Esophagus squamous epithelium (tissue), 5 donors: ENCODE results near the gene FAM193B. TPM values are rescaled to one million over a fixed set of nuclear protein-coding genes. Genes with fewer than 3 reads are reported as not detected.
A peak's percentile ranks its signal among the peaks of the same experiment; 100 is the strongest.

Source experiments
- DNase-seq: peaks from one replicate; lab custom pipeline; 2025; lab: John Stamatoyannopoulos, UW
- H3K27ac ChIP-seq, 4 donors: fragments of 200-600 bp; sonication (generic); one replicate each; pipeline ENCODE4 v1.5.1; 2016 to 2019; ENCODE audit warnings: mild to moderate bottlenecking in 1 of 4
- H3K27me3 ChIP-seq, 4 donors: fragments of 200-600 bp; sonication (generic); 1 replicate in 3 of 4; 2 replicates in 1 of 4; pipeline versions ENCODE4 v1.5.1 to v1.6.0; 2017 to 2021; ENCODE audit warnings: antibody characterized with exemption in 1 of 4
- H3K36me3 ChIP-seq, 3 donors: fragments of 200-600 bp; sonication (generic); one replicate each; pipeline ENCODE4 v1.5.1; 2016 to 2019
- H3K4me1 ChIP-seq, 3 donors: fragments of 200-600 bp; sonication (generic); one replicate each; pipeline ENCODE4 v1.5.1; 2017 to 2019
- H3K4me3 ChIP-seq, 4 donors: fragments of 200-600 bp; sonication (generic); 1 replicate in 3 of 4; 2 replicates in 1 of 4; pipeline ENCODE4 v1.5.1; 2016 to 2019; ENCODE audit warnings: mild to moderate bottlenecking in 2 of 4, moderate library complexity in 1 of 4
- H3K9me3 ChIP-seq, 3 donors: fragments of 200-600 bp; sonication (generic); one replicate each; pipeline ENCODE4 v1.5.1; 2016 to 2019
- CTCF ChIP-seq, 6 experiments: fragments of 450-650 bp in 4 of 6; fragments of 200-600 bp in 2 of 6; sonication (generic) in 2 of 6; IDR thresholded peaks; one replicate each; pipeline ENCODE4 v1.5.1; 2016 to 2019; ENCODE audit warnings: antibody characterized with exemption in 6 of 6, mild to moderate bottlenecking in 4 of 6, moderate library complexity in 4 of 6
- POLR2A ChIP-seq, 4 donors: fragments of 450-650 bp; IDR thresholded peaks; one replicate each; pipeline ENCODE4 v1.6.1; 2017; ENCODE audit warnings: antibody characterized with exemption in 4 of 4, mild to moderate bottlenecking in 4 of 4, moderate library complexity in 3 of 4
- WGBS, 2 donors: methylation state at CpG; one replicate each; pipeline ENCODE4 v1.1.5; 2018; 5-methylcytosine and 5-hydroxymethylcytosine counted together
- intact Hi-C: fragments of 100-400 bp; cut with DNase I; formaldehyde crosslinking; loops from one replicate; pipeline ENCODE4 v1.15.0; 2022
- total RNA-seq, 4 donors: library from RNA; depleted of rRNA; stranded (reverse); fragments of >200 nt; gene quantifications; one replicate each; pipeline ENCODE4 v1.1.0, GENCODE V29; 2016
- donor health status: DM: yes; HTN: yes; CAD: no.

FAM193B gene
- total RNA-seq, 4 donors from 2014 or later, result 28.5 to 52.1 (median 41.9) TPM

GRCh38 chr5:177548495-177548894 lies 5.9 kb downstream of the FAM193B start:
- H3K27ac ChIP-seq, result peak overlapping the region in 3 of 4 donors; percentile 14 to 57 (median 46)
- no peaks in the 10 kb centered on the region for H3K27me3 ChIP-seq
- no peak overlapping the region for H3K4me3 ChIP-seq
- no peaks in the 10 kb centered on the region for H3K9me3 ChIP-seq
- TF ChIP-seq CTCF (IDR thresholded peaks at IDR 0.05), result no peak
- no peak for TF ChIP-seq POLR2A (IDR thresholded peaks at IDR 0.05)
- no peak for DNase-seq
- H3K36me3 ChIP-seq, result peaks cover 0 to 23% (median 0%) of the 10 kb centered on the region in 3 donors
- intact Hi-C loops, result no loop called here
- WGBS, 2 donors, result 29 to 55% methylated on average over 1 of the region's 1 CpG
- H3K4me1 ChIP-seq, result peaks cover 41 to 98% (median 53%) of the 10 kb centered on the region in 3 donors

DNA sequence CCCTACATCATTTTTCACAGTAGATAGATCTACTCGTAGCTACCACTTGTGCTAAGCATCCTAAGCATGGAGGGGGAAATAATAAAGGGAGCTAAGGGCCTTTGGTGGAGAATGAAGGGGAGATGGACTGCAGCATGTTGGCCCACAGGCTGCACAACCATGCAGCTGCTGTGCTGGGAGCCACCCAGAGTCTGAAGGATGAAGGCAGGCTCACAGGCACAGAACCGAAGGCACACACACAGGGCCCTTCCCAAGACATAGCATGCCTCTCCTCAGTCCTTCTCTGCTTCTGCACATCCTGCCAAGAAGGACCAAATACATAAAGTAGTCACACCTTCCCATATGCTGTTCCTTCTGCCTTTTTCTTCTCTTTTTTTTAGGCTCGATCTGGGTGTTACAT lies 6.6 kb downstream of the FAM193B start:
- Histone ChIP-seq H3K36me3 (peaks cover 0 to 27% (median 0%) of the 10 kb centered on the region in 3 donors), H3K4me1 (peaks cover 34 to 98% (median 50%) of the 10 kb centered on the region in 3 donors), H3K27me3 (no peaks in the 10 kb centered on the region), H3K9me3 (no peaks in the 10 kb centered on the region), H3K27ac (peak overlapping the region in 3 of 4 donors; percentile 46 to 57 (median 55)), H3K4me3 (no peak overlapping the region)
- no peak for DNase-seq
- WGBS, 2 donors, result 61% methylated on average over 3 of the region's 3 CpGs
- TF ChIP-seq POLR2A (IDR thresholded peaks at IDR 0.05), result no peak
- no peak for TF ChIP-seq CTCF (IDR thresholded peaks at IDR 0.05)
- intact Hi-C loops, result no loop called here

DNA sequence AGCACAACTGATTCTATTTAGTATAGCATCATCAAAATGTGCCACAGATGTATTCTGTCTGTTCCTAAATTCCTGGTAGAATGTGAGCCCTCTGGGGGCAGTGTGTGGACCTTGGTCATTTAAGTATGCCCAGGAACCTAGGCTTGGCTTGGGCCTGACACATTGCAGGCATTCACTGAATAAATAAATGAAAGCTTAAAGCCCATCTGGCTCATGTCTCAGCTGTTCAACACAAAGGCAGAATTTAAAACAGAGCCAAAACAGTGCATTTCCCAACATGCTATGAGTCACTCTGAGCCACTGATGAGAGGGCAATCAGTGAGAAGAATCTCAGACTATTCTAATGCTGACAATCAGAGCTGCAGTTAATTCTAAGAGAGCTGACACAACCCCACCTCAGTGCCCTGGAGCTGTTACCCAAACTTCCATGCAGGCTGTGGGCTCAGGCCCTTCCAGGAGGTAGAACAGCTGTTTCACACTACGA lies 8.1 kb downstream of the FAM193B start:
- peak overlapping the region in 1 of 4 donors; percentile 16 for H3K4me3 ChIP-seq
- no peak for DNase-seq
- no peak for TF ChIP-seq POLR2A (IDR thresholded peaks at IDR 0.05)
- no peak for TF ChIP-seq CTCF (IDR thresholded peaks at IDR 0.05)
- WGBS, 2 donors, result 67% methylated on average over 1 of the region's 1 CpG; no CpG with 5 or more reads in 1 of the 2 donors
- H3K27ac ChIP-seq, result peak overlapping the region; percentile 73 to 94 (median 86)
- peaks cover 30 to 92% (median 50%) of the 10 kb centered on the region in 3 donors for H3K4me1 ChIP-seq
- intact Hi-C loops, result no loop called here
- H3K27me3 ChIP-seq, result no peaks in the 10 kb centered on the region
- H3K9me3 ChIP-seq, result no peaks in the 10 kb centered on the region
- peaks cover 0 to 16% (median 0%) of the 10 kb centered on the region in 3 donors for H3K36me3 ChIP-seq

DNA sequence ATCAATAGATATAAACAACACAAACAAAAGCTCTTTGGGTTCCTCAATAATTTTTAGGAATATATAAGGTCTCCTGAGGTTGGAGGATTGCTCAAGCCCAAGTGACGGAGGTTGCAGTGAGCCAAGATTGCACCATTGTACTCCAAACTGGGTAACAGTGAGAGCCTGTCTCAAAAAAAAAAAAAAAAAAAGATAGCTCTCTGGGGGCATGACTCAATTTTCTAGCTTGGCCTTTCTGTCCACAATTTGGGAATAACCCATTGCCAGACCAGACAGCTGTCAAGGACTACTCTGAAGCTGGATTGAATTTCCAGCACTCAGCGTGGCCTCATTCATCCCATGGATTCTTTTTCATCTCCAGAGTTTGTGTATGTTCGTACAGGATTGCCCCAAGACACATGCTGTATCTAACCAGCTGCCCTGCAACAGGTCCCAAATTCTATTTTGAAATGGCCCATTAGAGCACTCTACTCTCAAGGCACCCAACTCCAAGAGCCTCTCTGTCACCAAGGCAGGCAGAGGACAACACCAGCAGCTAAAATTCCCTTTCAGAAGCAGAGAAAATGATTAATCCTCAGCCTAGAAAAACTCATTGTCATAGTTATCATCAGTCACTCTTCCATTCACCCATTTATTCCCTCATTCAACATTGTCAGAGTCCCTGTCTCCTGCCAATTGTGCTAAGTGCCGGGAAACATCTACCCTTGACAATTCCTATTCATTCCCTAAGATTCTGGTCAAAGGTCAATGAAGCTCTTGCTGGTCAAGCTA lies 8.7 kb downstream of the FAM193B start:
- TF ChIP-seq POLR2A (IDR thresholded peaks at IDR 0.05), result no peak
- TF ChIP-seq CTCF (IDR thresholded peaks at IDR 0.05), result no peak
- Histone ChIP-seq H3K36me3 (peaks cover 0 to 10% (median 0%) of the 10 kb centered on the region in 3 donors), H3K27ac (peak overlapping the region; percentile 73 to 94 (median 86)), H3K4me1 (peaks cover 30 to 92% (median 50%) of the 10 kb centered on the region in 3 donors), H3K4me3 (peak overlapping the region in 1 of 4 donors; percentile 16), H3K27me3 (no peaks in the 10 kb centered on the region), H3K9me3 (no peaks in the 10 kb centered on the region)
- no peak for DNase-seq
- intact Hi-C loops, result no loop called here
- WGBS, 2 donors, result 28 to 39% methylated on average over 4 of the region's 4 CpGs
